B cell (primary cell): Measurements from ENCODE around the gene ZWILCH. TPM values are rescaled to one million over a fixed set of nuclear protein-coding genes. Genes with fewer than 3 reads are reported as not detected.

Experiments
- ATAC-seq: fragments of 200-7000 bp; cut with Tn5 transposase; one replicate; pipeline ENCODE4 v1.10.0; 2021; ENCODE audit warnings: low read depth, mild to moderate bottlenecking, moderate number of reproducible peaks, moderate library complexity
- CTCF ChIA-PET: fragments of 350-600 bp; sonication (Branson Sonifier 250); formaldehyde crosslinking; loops from one replicate; lab custom pipeline; 2021; ENCODE audit warnings: antibody characterized with exemption, inconsistent platforms; lab: Charles Lee
- POLR2A ChIA-PET: fragments of 350-600 bp; sonication (Branson Sonifier 250); formaldehyde crosslinking; loops from one replicate; lab custom pipeline; 2021; ENCODE audit warnings: antibody characterized with exemption; lab: Charles Lee
- DNase-seq: peaks from one replicate; pipeline ENCODE4 v3.0.0; 2013
- H2AFZ ChIP-seq: 2 replicates; pipeline ENCODE4 v1.6.1; 2012; ENCODE audit warnings: mild to moderate bottlenecking, low read depth, low read length; ENCODE audit not compliant: insufficient read depth, poor library complexity, severe bottlenecking
- H3K27ac ChIP-seq, 2 donors: 1 replicate in 1 of 2; 2 replicates in 1 of 2; pipeline ENCODE4 v1.5.1; 2012 to 2013; ENCODE audit warnings: low read length in 2 of 2, mild to moderate bottlenecking in 2 of 2, moderate library complexity in 1 of 2
- H3K27me3 ChIP-seq, 4 experiments: fragments of 200-600 bp in 1 of 4; sonication (generic) in 1 of 4; replicated peaks in 1 of 4; 1 replicate in 2 of 4; 2 replicates in 2 of 4; pipeline versions ENCODE4 v1.6.1 to v1.7.0; 2013 to 2016; ENCODE audit warnings: low read length in 3 of 4, mild to moderate bottlenecking in 2 of 4, mixed read lengths in 1 of 4, moderate library complexity in 1 of 4; ENCODE audit not compliant: insufficient read depth in 4 of 4, control insufficient read depth in 3 of 4; ENCODE audit errors: control extremely low read depth in 1 of 4
- H3K36me3 ChIP-seq, 2 experiments: replicated peaks in 1 of 2; 1 replicate in 1 of 2; 2 replicates in 1 of 2; pipeline versions ENCODE4 v1.6.1 to v1.7.1; 2013; ENCODE audit warnings: low read length in 1 of 2; ENCODE audit not compliant: insufficient read depth in 2 of 2, control insufficient read depth in 1 of 2; ENCODE audit errors: control extremely low read depth in 1 of 2, extremely low read depth in 1 of 2
- H3K4me1 ChIP-seq, 2 donors: fragments of 200-600 bp in 1 of 2; sonication (generic) in 1 of 2; 1 replicate in 1 of 2; 2 replicates in 1 of 2; pipeline versions ENCODE4 v1.5.1 to v1.6.1; 2013 to 2017; ENCODE audit warnings: low read length in 2 of 2; ENCODE audit not compliant: control insufficient read depth in 2 of 2, insufficient read depth in 2 of 2
- H3K4me2 ChIP-seq: replicated peaks from 2 replicates; pipeline ENCODE3; 2012; ENCODE audit warnings: mild to moderate bottlenecking, low read depth, low read length; ENCODE audit not compliant: poor library complexity, severe bottlenecking
- H3K4me3 ChIP-seq, 5 experiments: fragments of 200-600 bp in 1 of 5; sonication (generic) in 1 of 5; 1 replicate in 3 of 5; 2 replicates in 2 of 5; pipeline versions ENCODE4 v1.5.1 to v1.7.0; 2011 to 2016; ENCODE audit warnings: low read length in 4 of 5, mild to moderate bottlenecking in 4 of 5, low read depth in 2 of 5, control low read depth in 1 of 5, moderate library complexity in 1 of 5; ENCODE audit not compliant: insufficient read depth in 1 of 5; ENCODE audit errors: control extremely low read depth in 1 of 5, extremely low read depth in 1 of 5
- H3K79me2 ChIP-seq: fragments of 200-600 bp; sonication (generic); one replicate; pipeline ENCODE4 v1.6.0; 2016; ENCODE audit warnings: low read length; ENCODE audit not compliant: control insufficient read depth, insufficient read depth
- H3K9ac ChIP-seq: fragments of 200-600 bp; sonication (generic); 2 replicates; pipeline ENCODE4 v1.6.1; 2017; ENCODE audit warnings: mild to moderate bottlenecking, low read length, moderate library complexity
- H3K9me3 ChIP-seq, 3 donors: one replicate each; pipeline versions ENCODE4 v1.6.1 to v1.7.1; 2013; ENCODE audit warnings: low read length in 2 of 3; ENCODE audit not compliant: control insufficient read depth in 2 of 3, insufficient read depth in 1 of 3; ENCODE audit errors: control extremely low read depth in 1 of 3
- H4K20me1 ChIP-seq: 2 replicates; pipeline ENCODE4 v1.6.0; 2012; ENCODE audit warnings: mild to moderate bottlenecking, low read length; ENCODE audit not compliant: insufficient read depth, control insufficient read depth, poor library complexity, severe bottlenecking
- H3K27ac Mint-ChIP-seq: one replicate; pipeline ENCODE4 v1.8.0; 2021; ENCODE audit warnings: mixed read lengths
- H3K27me3 Mint-ChIP-seq: one replicate; pipeline ENCODE4 v1.8.0; 2021; ENCODE audit warnings: mixed read lengths
- H3K4me1 Mint-ChIP-seq: one replicate; pipeline ENCODE4 v1.8.0; 2021; ENCODE audit warnings: mixed read lengths
- H3K4me3 Mint-ChIP-seq: one replicate; pipeline ENCODE4 v1.8.0; 2021; ENCODE audit warnings: mixed read lengths
- H3K9me3 Mint-ChIP-seq: one replicate; pipeline ENCODE4 v1.8.0; 2022; ENCODE audit warnings: mixed read lengths; ENCODE audit not compliant: insufficient read depth
- EZH2 ChIP-seq: IDR thresholded peaks from 2 replicates; pipeline ENCODE4 v1.6.1; 2012; ENCODE audit warnings: borderline replicate concordance, low read depth, mild to moderate bottlenecking, moderate library complexity, low read length; ENCODE audit not compliant: insufficient read depth, poor library complexity, severe bottlenecking
- WGBS: methylation state at CpG from one replicate; pipeline ENCODE4 v1.1.5; 2013; ENCODE audit warnings: missing lambda C conversion rate; ENCODE audit not compliant: insufficient coverage; 5-methylcytosine and 5-hydroxymethylcytosine counted together
- intact Hi-C: fragments of 100-400 bp; cut with micrococcal nuclease; formaldehyde crosslinking; loops from one replicate; pipeline ENCODE4 v1.10.0; 2022
- polyA plus RNA-seq: library from polyadenylated mRNA; depleted of rRNA; stranded (reverse); fragments of >200 nt; gene quantifications from 2 replicates; pipeline ENCODE4 v1.2.3, GENCODE V29; 2012
- total RNA-seq, 2 donors: library from RNA; stranded (reverse); fragments of 120-200 nt in 1 of 2; gene quantifications; 1 replicate in 1 of 2; 2 replicates in 1 of 2; pipeline versions ENCODE4 v1.2.3 to v1.2.4, GENCODE V29; 2013 to 2022
- TF ChIP-seq, protein P1 (sequence below): fragments of 200-600 bp; IDR thresholded peaks from one replicate; pipeline ENCODE4 v1.8.0; 2022; ENCODE audit warnings: antibody characterized with exemption, mild to moderate bottlenecking

The ZWILCH gene
- total and polyA plus RNA-seq, 2 donors (not counting 1 experiment from before 2014, with no cell fraction given), result 2.8 to 11.3 TPM

DNA sequence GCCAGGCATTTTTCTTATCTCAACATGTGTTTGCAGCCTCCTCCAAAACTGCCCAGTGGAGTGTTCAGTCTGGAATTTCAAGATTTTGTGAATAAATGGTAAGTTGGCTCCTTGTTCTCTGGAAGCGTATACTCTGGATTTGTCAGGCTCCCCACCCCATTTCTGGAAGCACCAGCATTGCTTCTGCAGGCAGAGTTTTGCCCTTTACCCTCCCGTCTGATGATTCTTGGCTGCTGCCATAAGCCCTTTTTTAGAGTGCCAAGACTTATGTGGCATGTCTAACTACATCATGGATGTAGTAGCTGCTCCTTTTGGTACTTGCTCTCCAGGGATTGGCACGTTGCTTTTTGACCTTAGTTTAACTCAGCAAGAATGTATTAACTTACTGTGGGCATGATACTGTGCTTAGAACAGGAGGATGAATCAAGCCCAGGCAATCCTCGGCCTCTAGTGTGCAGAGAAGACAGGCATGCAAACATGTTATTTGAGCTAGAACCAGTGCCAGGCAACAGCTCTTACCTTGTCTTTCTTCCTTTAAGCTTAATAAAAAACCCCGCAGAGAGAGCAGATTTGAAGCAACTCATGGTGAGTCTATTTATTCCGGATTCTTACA lies 15.8 kb upstream of the ZWILCH start:
- Mint-ChIP-seq H3K9me3 (no peaks in the 10 kb centered on the region), H3K27ac (no peak overlapping the region), H3K4me1 (no peaks in the 10 kb centered on the region), H3K4me3 (no peak overlapping the region), H3K27me3 (no peaks in the 10 kb centered on the region)
- H3K9ac ChIP-seq, result no peak overlapping the region
- no peaks in the 10 kb centered on the region for H3K4me1 ChIP-seq
- no peaks in the 10 kb centered on the region for H4K20me1 ChIP-seq
- TF ChIP-seq, protein P1, sequence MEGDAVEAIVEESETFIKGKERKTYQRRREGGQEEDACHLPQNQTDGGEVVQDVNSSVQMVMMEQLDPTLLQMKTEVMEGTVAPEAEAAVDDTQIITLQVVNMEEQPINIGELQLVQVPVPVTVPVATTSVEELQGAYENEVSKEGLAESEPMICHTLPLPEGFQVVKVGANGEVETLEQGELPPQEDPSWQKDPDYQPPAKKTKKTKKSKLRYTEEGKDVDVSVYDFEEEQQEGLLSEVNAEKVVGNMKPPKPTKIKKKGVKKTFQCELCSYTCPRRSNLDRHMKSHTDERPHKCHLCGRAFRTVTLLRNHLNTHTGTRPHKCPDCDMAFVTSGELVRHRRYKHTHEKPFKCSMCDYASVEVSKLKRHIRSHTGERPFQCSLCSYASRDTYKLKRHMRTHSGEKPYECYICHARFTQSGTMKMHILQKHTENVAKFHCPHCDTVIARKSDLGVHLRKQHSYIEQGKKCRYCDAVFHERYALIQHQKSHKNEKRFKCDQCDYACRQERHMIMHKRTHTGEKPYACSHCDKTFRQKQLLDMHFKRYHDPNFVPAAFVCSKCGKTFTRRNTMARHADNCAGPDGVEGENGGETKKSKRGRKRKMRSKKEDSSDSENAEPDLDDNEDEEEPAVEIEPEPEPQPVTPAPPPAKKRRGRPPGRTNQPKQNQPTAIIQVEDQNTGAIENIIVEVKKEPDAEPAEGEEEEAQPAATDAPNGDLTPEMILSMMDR, result no peak
- TF ChIP-seq EZH2, result no peak
- no peak overlapping the region for H3K27ac ChIP-seq
- no peaks in the 10 kb centered on the region for H3K79me2 ChIP-seq
- H3K4me2 ChIP-seq, result no peak overlapping the region
- POLR2A ChIA-PET, result no interaction called here
- H3K27me3 ChIP-seq, result no peaks in the 10 kb centered on the region
- peaks cover 30 to 92% of the 10 kb centered on the region in 2 experiments for H3K36me3 ChIP-seq
- 92% methylated on average over 5 of the region's 6 CpGs for WGBS
- H3K9me3 ChIP-seq, result no peaks in the 10 kb centered on the region
- no peak for DNase-seq
- CTCF ChIA-PET, result interaction anchor here (0.6 to 0.9 kb wide), 2 partner anchors 10 to 103 kb away, joined by 3 to 4 read pairs; partner anchors contain the start of gene MAP2K1
- intact Hi-C loops, result no loop called here
- no peak overlapping the region for H3K4me3 ChIP-seq
- ATAC-seq, result no peak
- H2AFZ ChIP-seq, result no peak overlapping the region

DNA sequence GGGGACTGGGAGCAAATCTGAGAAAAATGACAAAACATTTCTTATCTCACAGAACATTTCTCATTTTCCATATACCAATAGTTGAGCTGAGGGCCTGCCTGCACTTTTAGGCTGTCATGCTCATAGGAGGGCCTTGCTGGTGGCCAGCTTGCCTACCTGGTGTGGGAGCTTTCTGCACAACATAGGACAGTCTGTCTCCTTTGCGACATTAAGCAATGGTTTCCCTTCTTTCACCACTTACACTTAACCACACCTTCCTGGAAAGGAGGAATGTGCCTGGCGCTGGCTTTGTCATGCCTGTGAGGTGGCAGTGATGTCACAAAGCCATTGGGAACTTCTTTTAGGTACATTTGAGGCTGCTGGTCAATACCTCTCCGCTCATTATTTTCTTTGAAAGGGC lies 13.3 kb upstream of the ZWILCH start:
- ATAC-seq (no peak), DNase-seq (no peak)
- WGBS, result 100% methylated on average over 1 of the region's 3 CpGs
- ChIA-PET POLR2A (no interaction called here), CTCF (interaction anchor here (0.6 to 1.4 kb wide), 3 partner anchors 104 to 238 kb away, joined by 3 to 4 read pairs (median 3); no protein-coding TSS in a partner anchor)
- H3K4me1 Mint-ChIP-seq, result peaks cover 6% of the 10 kb centered on the region
- no peak overlapping the region for H3K9ac ChIP-seq
- H3K27ac Mint-ChIP-seq, result no peak overlapping the region
- H3K79me2 ChIP-seq, result peaks cover 18% of the 10 kb centered on the region
- H3K4me1 ChIP-seq, result peaks cover 6 to 8% of the 10 kb centered on the region in 2 donors
- peak overlapping the region in 1 of 2 donors; percentile 19 for H3K27ac ChIP-seq
- H3K27me3 ChIP-seq, result no peaks in the 10 kb centered on the region
- TF ChIP-seq, protein P1, result no peak
- TF ChIP-seq EZH2, result no peak
- H3K36me3 ChIP-seq, result peaks cover 30 to 83% of the 10 kb centered on the region in 2 experiments
- H3K9me3 Mint-ChIP-seq, result no peaks in the 10 kb centered on the region
- H3K4me2 ChIP-seq, result no peak overlapping the region
- intact Hi-C loops, result loop anchor here (10.0 kb wide), 1 partner anchor 957 kb away; the partner anchor contains the start of gene HACD3
- no peaks in the 10 kb centered on the region for H4K20me1 ChIP-seq
- no peaks in the 10 kb centered on the region for H3K27me3 Mint-ChIP-seq
- H3K4me3 ChIP-seq, result no peak overlapping the region
- no peak overlapping the region for H3K4me3 Mint-ChIP-seq
- H2AFZ ChIP-seq, result no peak overlapping the region
- no peaks in the 10 kb centered on the region for H3K9me3 ChIP-seq
